Peyer's patch (tissue), 4 donors: ENCODE data around the gene PHF2. TPM values are rescaled to one million over a fixed set of nuclear protein-coding genes. Genes with fewer than 3 reads are reported as not detected.

ENCODE experiments used
- DNase-seq, 3 donors: peaks; one replicate each; pipeline ENCODE4 v3.0.0-alpha.2; 2017 to 2019
- H3K27ac ChIP-seq, 4 donors: fragments of 200-600 bp; sonication (generic); one replicate each; pipeline ENCODE4 v1.5.1; 2016 to 2019
- H3K27me3 ChIP-seq, 2 donors: fragments of 200-600 bp; sonication (generic); one replicate each; pipeline ENCODE4 v1.5.1; 2019
- H3K36me3 ChIP-seq, 3 donors: fragments of 200-600 bp; sonication (generic); one replicate each; pipeline ENCODE4 v1.5.1; 2016 to 2019
- H3K4me1 ChIP-seq, 4 donors: fragments of 200-600 bp; sonication (generic); one replicate each; pipeline ENCODE4 v1.5.1; 2016 to 2019
- H3K4me3 ChIP-seq, 4 donors: fragments of 200-600 bp; sonication (generic); 1 replicate in 3 of 4; 2 replicates in 1 of 4; pipeline ENCODE4 v1.5.1; 2016 to 2019; ENCODE audit warnings: mild to moderate bottlenecking in 1 of 4
- H3K9me3 ChIP-seq, 4 donors: fragments of 200-600 bp; sonication (generic); one replicate each; pipeline ENCODE4 v1.5.1; 2016 to 2019; ENCODE audit warnings: mild to moderate bottlenecking in 1 of 4
- POLR2A ChIP-seq, 2 donors: fragments of 450-650 bp; IDR thresholded peaks; one replicate each; pipeline ENCODE4 v1.5.1; 2017; ENCODE audit warnings: antibody characterized with exemption in 2 of 2, mild to moderate bottlenecking in 2 of 2, moderate library complexity in 2 of 2
- total RNA-seq, 4 donors: library from RNA; depleted of rRNA; stranded (reverse); fragments of >200 nt; gene quantifications; one replicate each; pipeline ENCODE4 v1.1.0, GENCODE V29; 2016
- TF ChIP-seq, protein P1 (sequence below), 6 experiments: fragments of 450-650 bp in 4 of 6; fragments of 200-600 bp in 2 of 6; sonication (generic) in 1 of 6; IDR thresholded peaks; one replicate each; pipeline ENCODE4 v1.5.1; 2017 to 2019; ENCODE audit warnings: antibody characterized with exemption in 6 of 6, mild to moderate bottlenecking in 3 of 6, moderate library complexity in 1 of 6

PHF2 gene
- total RNA-seq, 4 donors from 2014 or later: 12.3 to 26.4 (median 19.5) TPM

DNA sequence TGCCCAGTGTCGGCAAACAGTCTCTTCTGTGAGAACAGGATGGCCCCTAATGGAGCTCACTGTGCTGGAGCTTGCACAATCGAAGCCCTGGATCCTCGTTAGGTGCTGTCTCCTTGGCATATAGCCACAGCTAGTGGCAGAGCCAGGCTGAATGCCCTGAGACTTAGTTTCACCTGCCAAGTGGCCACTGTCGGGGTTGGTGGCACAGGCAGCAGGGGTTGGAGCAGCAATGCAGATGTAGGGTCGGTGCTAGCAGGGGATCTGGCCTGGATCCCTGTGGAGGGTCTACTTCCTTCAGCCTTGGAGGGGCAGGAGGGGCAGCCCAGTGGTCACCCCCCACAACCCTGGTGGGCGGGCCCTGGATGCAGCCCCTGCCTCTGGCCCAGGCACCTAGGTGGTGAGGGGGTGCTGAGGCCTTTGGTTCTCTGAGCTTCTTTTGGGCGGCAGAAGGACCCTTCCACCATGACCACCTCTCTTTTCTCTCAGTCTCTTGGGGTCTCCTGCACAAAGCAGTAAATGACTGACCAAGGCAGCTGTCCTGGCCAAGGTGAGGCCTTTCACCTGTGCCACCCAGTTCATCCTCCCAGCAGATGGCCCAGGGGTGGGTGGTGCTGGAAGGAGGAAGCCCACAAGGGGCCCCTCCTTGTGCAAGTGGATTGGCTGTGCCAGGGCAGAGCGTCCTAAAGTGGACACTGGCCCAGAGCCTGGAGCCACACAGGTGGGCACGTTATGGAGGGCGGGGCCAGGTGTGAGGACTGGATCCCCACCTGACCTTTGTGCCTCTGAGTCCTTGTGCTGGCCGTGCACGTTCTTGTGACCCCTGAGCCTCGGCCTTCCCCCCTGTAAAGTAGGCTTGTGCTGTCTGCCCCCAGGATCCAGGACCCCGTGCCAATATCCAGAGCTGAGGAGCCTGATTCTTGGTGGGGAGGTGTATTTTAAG is 44.8 kb downstream of the PHF2 start:
- no peak overlapping the region for H3K4me3 ChIP-seq
- H3K4me1 ChIP-seq: peaks cover 0 to 9% (median 0%) of the 10 kb centered on the region in 4 donors
- DNase-seq: peak in 2 of 3 donors; percentile 12 to 42
- H3K36me3 ChIP-seq: no peaks in the 10 kb centered on the region
- H3K9me3 ChIP-seq: no peaks in the 10 kb centered on the region
- TF ChIP-seq POLR2A (IDR thresholded peaks at IDR 0.05): no peak
- TF ChIP-seq, protein P1, sequence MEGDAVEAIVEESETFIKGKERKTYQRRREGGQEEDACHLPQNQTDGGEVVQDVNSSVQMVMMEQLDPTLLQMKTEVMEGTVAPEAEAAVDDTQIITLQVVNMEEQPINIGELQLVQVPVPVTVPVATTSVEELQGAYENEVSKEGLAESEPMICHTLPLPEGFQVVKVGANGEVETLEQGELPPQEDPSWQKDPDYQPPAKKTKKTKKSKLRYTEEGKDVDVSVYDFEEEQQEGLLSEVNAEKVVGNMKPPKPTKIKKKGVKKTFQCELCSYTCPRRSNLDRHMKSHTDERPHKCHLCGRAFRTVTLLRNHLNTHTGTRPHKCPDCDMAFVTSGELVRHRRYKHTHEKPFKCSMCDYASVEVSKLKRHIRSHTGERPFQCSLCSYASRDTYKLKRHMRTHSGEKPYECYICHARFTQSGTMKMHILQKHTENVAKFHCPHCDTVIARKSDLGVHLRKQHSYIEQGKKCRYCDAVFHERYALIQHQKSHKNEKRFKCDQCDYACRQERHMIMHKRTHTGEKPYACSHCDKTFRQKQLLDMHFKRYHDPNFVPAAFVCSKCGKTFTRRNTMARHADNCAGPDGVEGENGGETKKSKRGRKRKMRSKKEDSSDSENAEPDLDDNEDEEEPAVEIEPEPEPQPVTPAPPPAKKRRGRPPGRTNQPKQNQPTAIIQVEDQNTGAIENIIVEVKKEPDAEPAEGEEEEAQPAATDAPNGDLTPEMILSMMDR (IDR thresholded peaks at IDR 0.05): no peak
- no peaks in the 10 kb centered on the region for H3K27me3 ChIP-seq
- no peak overlapping the region for H3K27ac ChIP-seq

DNA sequence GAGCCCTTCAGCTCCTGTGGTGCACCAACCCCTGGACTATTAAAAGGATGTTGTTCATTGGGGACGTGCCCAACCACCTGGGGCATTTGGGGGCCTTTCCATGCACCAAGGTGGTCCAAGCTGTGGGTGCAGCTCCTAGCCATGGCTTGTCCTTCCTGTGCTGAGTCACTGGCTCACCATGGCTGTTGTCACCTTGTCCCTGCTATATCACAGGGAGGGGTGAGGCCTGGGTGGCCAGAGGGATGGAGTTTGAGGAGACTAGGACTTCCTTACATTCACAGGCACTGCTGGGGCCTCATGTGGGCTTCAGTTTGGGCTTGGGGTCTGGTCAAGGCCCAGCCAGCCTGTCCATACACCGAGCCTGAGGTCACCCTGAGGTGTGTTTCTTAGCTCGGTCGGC is 45.5 kb downstream of the PHF2 start:
- H3K4me3 ChIP-seq: no peak overlapping the region
- no peaks in the 10 kb centered on the region for H3K9me3 ChIP-seq
- H3K27ac ChIP-seq: no peak overlapping the region
- peak in 2 of 3 donors; percentile 5 to 40 for DNase-seq
- TF ChIP-seq POLR2A (IDR thresholded peaks at IDR 0.05): no peak
- TF ChIP-seq, protein P1 (IDR thresholded peaks at IDR 0.05): no peak
- H3K27me3 ChIP-seq: no peaks in the 10 kb centered on the region
- peaks cover 0 to 9% (median 0%) of the 10 kb centered on the region in 4 donors for H3K4me1 ChIP-seq
- H3K36me3 ChIP-seq: no peaks in the 10 kb centered on the region

DNA sequence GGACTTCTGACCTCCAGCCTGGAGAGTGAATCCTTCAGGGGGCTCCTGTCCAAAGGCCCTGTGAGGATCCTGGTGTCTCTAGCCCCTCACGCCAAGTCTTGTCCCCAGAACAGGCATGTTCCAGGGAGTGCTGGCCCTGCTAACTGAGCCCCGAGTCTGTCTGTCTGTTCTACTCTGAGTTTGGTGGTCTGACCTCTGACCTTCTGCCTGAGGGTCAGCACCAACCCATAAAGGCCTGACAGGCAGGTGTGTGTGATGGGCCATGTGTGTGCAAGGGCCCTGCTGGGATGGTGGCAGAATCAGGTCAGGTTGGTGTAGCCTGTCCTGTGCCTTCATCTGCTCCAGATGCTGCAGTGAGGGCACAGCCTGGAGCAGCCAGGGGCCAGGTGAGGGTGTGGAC is 46.3 kb downstream of the PHF2 start:
- Histone ChIP-seq H3K27me3 (no peaks in the 10 kb centered on the region), H3K4me1 (peaks cover 0 to 9% (median 0%) of the 10 kb centered on the region in 4 donors), H3K27ac (no peak overlapping the region), H3K4me3 (no peak overlapping the region), H3K36me3 (no peaks in the 10 kb centered on the region), H3K9me3 (peaks cover 0 to 3% (median 0%) of the 10 kb centered on the region in 4 donors)
- DNase-seq: peak in 1 of 3 donors; percentile 4
- TF ChIP-seq, protein P1 (IDR thresholded peaks at IDR 0.05): no peak
- no peak for TF ChIP-seq POLR2A (IDR thresholded peaks at IDR 0.05)

DNA sequence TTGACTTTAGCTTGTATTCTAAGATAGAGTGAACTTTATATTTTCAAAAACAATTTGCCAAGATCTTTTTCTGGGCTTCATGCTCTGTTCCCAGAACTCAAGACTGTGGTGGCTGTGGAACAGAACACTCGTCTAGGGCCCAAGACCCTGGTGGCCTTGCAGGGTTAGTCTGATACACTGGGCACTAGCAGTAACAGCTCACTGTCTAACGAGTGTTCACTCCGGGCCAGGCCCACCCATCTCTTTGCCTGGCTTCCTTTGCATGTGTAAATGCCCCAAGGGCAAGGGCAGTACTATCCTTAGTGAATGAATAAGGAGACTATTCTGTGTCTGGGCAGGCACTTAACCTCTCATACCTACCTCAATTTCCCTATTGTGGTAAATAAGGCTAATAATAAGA is 47.4 kb downstream of the PHF2 start:
- H3K4me3 ChIP-seq: no peak overlapping the region
- no peak overlapping the region for H3K27ac ChIP-seq
- peaks cover 0 to 7% (median 0%) of the 10 kb centered on the region in 4 donors for H3K9me3 ChIP-seq
- H3K36me3 ChIP-seq: no peaks in the 10 kb centered on the region
- H3K4me1 ChIP-seq: peaks cover 0 to 9% (median 0%) of the 10 kb centered on the region in 4 donors
- TF ChIP-seq, protein P1 (IDR thresholded peaks at IDR 0.05): no peak
- no peak for TF ChIP-seq POLR2A (IDR thresholded peaks at IDR 0.05)
- DNase-seq: peak in 1 of 3 donors; percentile 6
- H3K27me3 ChIP-seq: no peaks in the 10 kb centered on the region

DNA sequence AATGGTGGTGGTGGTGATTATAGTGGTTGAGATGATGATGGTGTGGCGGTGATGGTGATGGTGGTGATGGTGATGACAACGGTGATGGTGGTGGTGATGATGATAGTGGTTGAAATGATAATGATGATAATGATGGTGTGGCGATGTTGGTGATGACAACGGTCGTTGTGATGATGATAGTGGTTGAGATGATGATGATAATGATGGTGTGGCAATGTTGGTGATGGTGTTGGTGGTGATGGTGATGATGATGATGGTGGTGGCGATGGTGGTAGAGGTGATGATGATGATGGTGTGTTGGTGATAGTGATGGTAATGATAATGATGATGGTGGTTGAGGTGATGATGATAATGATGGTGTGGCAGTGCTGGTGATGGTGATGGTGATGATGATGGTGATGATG is 48.0 kb downstream of the PHF2 start:
- H3K4me3 ChIP-seq: no peak overlapping the region
- no peaks in the 10 kb centered on the region for H3K27me3 ChIP-seq
- DNase-seq: no peak
- H3K27ac ChIP-seq: no peak overlapping the region
- peaks cover 0 to 9% (median 0%) of the 10 kb centered on the region in 4 donors for H3K4me1 ChIP-seq
- H3K9me3 ChIP-seq: peaks cover 0 to 7% (median 0%) of the 10 kb centered on the region in 4 donors
- no peaks in the 10 kb centered on the region for H3K36me3 ChIP-seq
- TF ChIP-seq POLR2A (IDR thresholded peaks at IDR 0.05): no peak
- TF ChIP-seq, protein P1 (IDR thresholded peaks at IDR 0.05): no peak
